Measurements from ENCODE around the gene VPS45.
A peak's percentile ranks its signal among the peaks of the same experiment; 100 is the strongest.
"Not testable (repeated sequence)": the region's sequence is repeated elsewhere in the genome, so short reads cannot be mapped to it uniquely, and the experiment has no call there.

Gene VPS45

GRCh38 chr1:150067184-150068108 is at the start of gene VPS45:
VPS45 (plus strand) TSS chr1:150067776; CDS start chr1:150067858, 82 bp downstream.
- peak; percentile 64 for DNase-seq (ENCODE audit: low spot score)

GRCh38 chr1:150018165-150018564 is 49.4 kb upstream of the VPS45 start:
- no peak for DNase-seq (ENCODE audit: low spot score)

DNA sequence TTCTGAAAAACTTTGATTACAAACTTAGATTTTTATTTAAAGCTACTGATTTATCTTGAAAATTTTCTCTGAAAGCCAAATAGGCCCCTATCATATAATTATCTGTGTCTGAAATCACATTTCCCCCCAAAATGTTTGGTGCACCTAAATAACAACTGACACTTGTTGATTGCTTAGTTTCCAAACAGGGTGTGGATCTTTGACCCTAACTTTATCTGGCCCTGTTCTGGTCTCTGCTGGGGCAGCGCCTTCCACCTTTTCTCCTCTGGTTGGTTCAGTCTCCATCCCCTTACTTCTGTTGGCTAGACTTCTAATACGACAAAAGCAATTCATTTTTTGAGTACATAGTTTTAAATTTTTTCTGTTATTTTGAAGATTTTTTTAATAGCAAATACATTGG is 46.9 kb upstream of the VPS45 start:
- no peak for DNase-seq (ENCODE audit: low spot score)

DNA sequence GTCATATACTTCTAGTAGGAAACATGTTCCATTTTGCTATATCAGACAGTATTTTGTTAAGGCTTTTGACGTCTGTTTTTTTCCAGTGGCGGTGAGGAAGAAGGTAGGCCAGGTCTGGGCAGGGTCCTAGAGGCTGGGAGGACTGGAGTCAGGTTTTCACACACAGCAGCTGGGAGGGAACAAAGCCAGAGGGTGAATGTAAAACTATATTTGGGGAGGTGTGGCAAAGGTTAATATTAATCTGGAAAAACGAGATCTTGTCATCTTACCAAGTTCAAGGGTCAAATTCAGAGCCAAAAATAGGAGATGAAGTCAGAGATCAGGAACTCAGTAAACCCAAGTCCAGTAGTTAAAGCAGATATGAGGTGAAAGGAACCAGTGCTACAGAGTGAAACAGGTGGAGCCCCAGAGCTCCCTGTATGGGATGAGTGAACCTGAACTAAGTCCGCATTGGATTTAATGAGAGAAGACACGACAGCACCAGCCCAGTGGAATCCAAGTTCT is 46.3 kb upstream of the VPS45 start:
- no peak for DNase-seq (ENCODE audit: low spot score)

DNA sequence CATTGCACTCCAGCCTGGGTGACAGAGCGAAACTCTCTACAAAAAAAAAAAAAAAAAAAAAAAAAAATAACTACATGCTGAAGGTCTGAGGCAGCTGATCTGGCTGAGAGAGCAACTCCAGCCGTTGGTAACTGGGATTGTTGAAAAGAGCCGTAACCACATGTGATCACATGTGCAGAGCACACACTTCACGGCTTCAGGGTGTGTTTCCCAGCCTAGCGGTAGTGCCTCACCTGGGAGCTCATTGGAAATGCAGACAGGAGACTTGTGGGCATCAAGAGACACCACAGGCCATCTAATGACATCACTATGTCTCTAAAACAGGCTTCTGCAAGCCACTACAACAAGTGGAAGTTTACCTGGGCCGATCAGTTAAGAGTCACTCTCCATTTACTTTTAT is 45.2 kb upstream of the VPS45 start:
- no peak for DNase-seq (ENCODE audit: low spot score)

GRCh38 chr1:150024156-150024555 is 43.4 kb upstream of the VPS45 start:
- no peak for DNase-seq (ENCODE audit: low spot score)

DNA sequence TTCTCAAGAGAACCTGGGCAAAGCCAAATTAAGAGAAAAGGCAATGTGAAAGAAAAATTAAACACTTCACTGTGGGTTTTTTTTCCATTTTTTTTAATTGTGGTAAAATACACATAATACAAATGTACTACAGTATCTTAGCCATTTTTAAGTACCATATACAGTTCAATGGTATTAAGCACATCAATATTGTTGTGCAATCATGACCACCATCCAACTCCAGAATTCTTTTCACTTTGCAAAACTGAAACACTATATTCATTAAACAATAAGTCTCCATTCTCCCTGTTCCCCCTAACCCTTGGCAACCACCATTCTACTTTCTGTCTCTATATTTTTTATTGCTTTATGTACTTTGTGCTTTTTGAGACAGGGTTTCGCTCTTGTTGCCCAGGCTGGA is 39.3 kb upstream of the VPS45 start:
- no peak for DNase-seq (ENCODE audit: low spot score)

DNA sequence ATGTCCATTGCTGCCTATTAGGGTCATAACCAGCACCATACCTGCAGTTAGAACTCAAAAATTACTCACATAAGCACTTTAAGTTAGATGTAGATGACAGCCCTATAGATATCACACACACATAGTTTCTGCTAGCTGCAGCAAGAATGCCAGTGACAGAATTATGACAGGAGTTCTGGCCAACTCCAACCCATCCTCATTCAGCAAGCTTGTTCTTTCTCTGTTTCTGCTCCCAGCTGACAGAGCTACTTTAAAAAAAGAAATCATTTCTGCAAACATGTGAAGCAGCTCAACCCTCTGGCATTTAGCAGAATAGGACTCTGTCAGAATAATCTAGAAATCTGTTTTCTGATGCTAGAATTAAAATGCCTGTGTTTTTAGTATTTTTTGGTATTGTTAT is 33.2 kb upstream of the VPS45 start:
- DNase-seq (ENCODE audit: low spot score): no peak

GRCh38 chr1:150049926-150050325 is 17.6 kb upstream of the VPS45 start:
- DNase-seq (ENCODE audit: low spot score): no peak

DNA sequence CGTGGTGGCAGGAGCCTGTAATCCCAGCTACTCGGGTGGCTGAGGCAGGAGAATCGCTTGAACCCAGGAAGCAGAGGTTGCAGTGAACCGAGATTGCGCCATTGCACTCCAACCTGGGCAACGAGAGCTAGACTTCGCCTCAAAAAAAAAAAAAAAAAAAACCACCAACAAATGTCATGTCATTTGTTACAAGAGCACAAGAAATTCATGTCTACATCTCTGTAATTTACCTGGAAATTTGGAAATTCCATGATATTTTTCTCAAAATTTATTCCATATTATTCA is 16.5 kb upstream of the VPS45 start:
- no peak for DNase-seq (ENCODE audit: low spot score)

DNA sequence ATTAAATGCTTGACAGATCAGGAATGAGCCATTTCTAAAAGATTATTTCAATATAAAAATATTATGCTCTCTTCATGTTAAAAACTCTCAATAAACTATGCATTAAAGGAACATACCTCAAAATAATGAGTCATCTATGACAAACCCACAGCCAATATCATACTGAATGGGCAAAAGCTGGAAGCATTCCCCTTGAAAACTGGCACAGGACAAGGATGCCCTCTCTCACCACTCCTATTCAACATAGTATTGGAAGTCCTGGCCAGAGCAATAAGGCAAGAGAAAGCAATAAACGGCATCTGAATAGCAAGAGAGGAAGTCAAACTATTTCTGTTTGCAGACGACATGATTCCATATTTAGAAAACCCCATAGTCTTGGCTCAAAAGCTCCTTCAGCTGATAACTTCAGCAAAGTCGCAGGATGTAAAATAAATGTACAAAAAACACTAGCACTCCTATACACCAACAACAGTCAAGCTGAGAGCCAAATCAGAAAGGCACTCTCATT is 15.6 kb upstream of the VPS45 start:
- DNase-seq (ENCODE audit: low spot score): not testable (repeated sequence)

DNA sequence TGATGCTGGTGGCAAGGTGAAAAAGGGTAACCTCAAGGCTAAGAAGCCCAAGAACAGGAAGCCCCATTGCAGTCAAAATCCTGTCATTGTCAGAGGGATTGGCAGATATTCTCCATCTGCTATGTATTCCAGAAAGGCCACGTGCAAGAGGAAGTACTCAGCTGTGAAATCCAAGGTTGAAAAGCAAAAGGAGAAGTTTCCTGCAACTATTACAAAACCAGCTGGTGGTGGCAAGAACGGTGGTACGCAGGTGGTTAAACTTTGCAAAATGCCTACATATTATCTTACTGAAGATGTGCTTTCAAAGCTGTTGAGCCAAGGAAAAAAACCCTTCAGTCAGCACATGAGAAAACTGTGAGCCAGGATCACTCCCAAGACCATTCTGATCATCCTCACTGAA is 13.7 kb upstream of the VPS45 start:
- DNase-seq (ENCODE audit: low spot score): no peak

- not testable (repeated sequence) for DNase-seq (ENCODE audit: low spot score)
These were observed 12.1 kb upstream of the VPS45 start for GRCh38 chr1:150055507-150055906.

GRCh38 chr1:150056407-150056806 is 11.2 kb upstream of the VPS45 start:
- DNase-seq (ENCODE audit: low spot score): no peak

GRCh38 chr1:150060260-150060659 is 7.3 kb upstream of the VPS45 start:
- no peak for DNase-seq (ENCODE audit: low spot score)

DNA sequence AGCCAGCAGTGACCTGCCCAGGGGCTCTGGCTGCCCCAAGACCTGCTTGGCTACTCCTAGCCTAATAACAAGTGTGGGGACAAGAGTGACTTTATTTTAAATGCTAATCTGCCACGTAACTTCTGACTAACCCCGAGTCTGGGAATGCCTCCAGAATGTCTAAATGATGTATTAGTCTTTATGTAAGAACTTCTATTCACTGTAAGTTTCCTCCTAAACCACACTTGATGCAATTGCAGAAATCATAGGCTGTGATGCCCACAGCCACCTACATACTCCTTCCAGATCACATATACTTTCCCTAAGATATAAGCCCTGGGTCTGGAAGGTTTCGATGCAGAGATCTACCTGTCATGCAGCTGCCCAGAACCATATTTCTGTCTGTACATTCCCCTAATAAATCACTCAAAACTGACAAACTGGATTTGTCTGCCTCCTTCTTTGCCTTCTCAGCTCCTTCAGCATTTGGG is 5.9 kb upstream of the VPS45 start:
- no peak for DNase-seq (ENCODE audit: low spot score)

DNA sequence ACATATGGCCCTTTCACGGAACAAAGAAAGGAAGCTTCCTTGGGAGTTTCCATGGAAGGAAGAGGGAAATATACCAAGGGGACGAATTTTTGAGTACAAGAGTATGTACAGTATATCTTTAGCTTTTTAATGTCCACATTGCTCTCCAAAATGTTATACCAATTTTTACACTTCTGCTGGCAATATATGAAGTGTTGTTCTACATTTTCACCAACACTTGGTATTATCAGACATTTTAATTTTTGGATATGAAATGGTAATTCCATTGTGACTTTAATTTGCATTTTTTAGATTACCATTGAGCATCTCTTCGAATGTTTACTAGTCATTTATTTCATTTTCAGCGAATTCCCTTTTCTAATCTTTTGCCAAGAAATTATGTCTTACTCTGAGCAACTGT is 5.5 kb upstream of the VPS45 start:
- DNase-seq (ENCODE audit: low spot score): no peak

DNA sequence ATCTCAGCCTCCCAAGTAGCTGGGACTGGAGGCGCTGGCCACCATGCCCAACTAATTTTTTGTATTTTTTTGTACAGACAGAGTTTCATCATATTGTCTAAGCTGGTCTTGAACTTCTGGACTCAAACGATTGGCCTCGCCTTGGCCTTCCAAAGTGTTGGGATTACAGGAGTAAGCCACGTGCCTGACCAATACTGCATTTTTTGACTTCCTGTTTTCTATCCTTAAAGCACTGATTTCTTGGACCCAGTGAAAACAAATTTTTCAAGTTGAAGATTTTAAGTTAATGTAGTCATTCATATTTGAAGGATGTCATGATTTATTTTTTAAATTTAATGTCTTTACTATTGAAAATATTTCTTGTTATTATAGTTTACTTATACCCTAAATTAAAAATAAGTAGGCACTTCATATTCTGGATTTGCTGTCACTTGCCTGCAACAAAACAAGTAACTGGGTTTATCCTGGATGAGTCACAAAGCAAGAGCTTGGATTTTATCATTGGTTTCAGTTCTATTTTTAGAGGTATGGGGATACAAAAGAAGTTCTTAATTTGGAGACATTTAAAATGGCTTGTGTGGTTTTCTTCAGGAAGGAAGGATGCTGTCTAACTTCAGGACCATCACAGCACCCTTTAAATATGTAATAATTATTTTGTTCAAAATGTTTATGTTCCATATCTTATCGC is 2.2 kb upstream of the VPS45 start:
- DNase-seq (ENCODE audit: low spot score): no peak

DNA sequence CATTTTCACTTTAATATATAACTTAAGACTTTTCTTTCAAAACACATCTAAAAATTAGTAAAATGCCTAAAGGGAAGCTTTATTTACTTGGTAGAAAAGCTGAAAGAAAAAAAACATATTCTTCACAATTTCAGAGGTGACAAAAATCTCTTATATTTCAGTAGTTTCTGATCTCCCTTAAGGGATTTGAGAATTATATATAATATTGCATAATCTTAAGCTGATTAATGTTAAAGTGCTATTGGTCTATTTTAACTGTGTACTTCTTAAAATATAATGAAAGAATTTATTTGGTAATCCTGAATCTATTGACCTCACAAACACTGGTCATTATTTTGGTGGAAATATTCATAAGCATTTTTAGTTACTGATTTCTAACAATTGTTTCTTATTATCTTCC is 1.2 kb upstream of the VPS45 start:
- DNase-seq (ENCODE audit: low spot score): no peak

GRCh38 chr1:150066838-150067183 is 765 bp upstream of the VPS45 start:
- no peak for DNase-seq (ENCODE audit: low spot score)

DNA sequence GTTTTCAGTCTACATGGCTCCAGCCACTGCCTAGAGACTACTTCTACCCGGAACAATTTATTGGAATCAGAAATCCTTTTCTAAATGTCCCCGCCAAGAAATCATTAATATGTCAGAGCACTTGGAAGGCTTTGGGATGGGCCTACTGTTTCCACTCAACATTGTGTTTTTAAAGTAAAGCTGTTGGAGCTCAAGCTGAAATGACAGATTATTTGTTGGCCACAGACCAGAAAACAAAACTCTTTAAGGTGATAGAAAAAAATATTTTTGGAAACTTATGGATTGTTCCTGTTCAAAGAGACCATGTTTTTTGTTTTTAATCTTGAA is 496 bp downstream of the VPS45 start:
- no peak for DNase-seq (ENCODE audit: low spot score)

DNA sequence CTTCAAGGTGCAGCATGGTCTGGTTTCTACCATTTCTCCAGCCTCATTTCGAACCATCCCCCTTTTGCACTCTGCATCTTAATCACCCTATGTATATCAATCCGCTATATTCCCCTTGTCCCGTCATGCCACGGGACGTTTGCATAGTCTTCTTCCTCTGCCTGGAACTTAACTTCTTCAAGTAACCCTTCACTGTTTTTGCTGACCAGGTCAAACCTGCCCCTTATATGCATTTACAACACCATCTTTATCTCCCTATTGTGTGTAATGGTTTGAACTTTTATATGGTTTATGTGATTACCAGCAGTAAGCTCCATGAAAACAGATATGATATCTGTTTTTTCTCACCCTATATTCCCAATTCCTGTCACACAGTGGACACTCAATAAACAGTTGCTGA is 2.3 kb downstream of the VPS45 start:
- DNase-seq (ENCODE audit: low spot score): no peak

- peak; percentile 33 for DNase-seq (ENCODE audit: low spot score)
These were observed 5.4 kb downstream of the VPS45 start for GRCh38 chr1:150072959-150073358.
